HEK293 (cell line): Measurements from ENCODE around the gene DCDC2.

Experiments used
- CTCF ChIP-seq: fragments of 450-650 bp; formaldehyde crosslinking; IDR thresholded peaks from 2 replicates; pipeline ENCODE4 v1.5.1; 2016; ENCODE audit warnings: missing biosample characterization, missing genetic modification characterization
- FEZF1 ChIP-seq: fragments of 450-650 bp; formaldehyde crosslinking; IDR thresholded peaks from 2 replicates; pipeline ENCODE4 v1.5.1; 2016; ENCODE audit warnings: missing biosample characterization, missing genetic modification characterization
- INSM2 ChIP-seq: fragments of 450-650 bp; formaldehyde crosslinking; IDR thresholded peaks from 2 replicates; pipeline ENCODE4 v1.5.1; 2016; ENCODE audit warnings: missing biosample characterization, missing genetic modification characterization
- TCF7L2 ChIP-seq: IDR thresholded peaks from 2 replicates; pipeline ENCODE4 v1.6.1; 2011; ENCODE audit warnings: low read depth, mild to moderate bottlenecking, inconsistent platforms, low read length, moderate library complexity, borderline replicate concordance
- ZBTB1 ChIP-seq: fragments of 450-650 bp; formaldehyde crosslinking; IDR thresholded peaks from 2 replicates; pipeline ENCODE4 v1.5.1; 2016; ENCODE audit warnings: missing biosample characterization, missing genetic modification characterization
- ZBTB11 ChIP-seq: fragments of 450-650 bp; formaldehyde crosslinking; conservative IDR thresholded peaks from 2 replicates; pipeline ENCODE4 v1.5.1; 2016; ENCODE audit warnings: low read depth, missing biosample characterization, missing genetic modification characterization
- ZNF449 ChIP-seq: fragments of 450-650 bp; formaldehyde crosslinking; IDR thresholded peaks from 2 replicates; pipeline ENCODE4 v1.5.1; 2017; ENCODE audit warnings: missing biosample characterization, mild to moderate bottlenecking, missing genetic modification characterization, moderate library complexity
- ZNF639 ChIP-seq: fragments of 450-650 bp; formaldehyde crosslinking; IDR thresholded peaks from 2 replicates; pipeline ENCODE4 v1.5.1; 2016; ENCODE audit warnings: missing biosample characterization, missing genetic modification characterization
- ZNF707 ChIP-seq: fragments of 450-650 bp; formaldehyde crosslinking; IDR thresholded peaks from 2 replicates; pipeline ENCODE4 v1.5.1; 2016; ENCODE audit warnings: missing biosample characterization, missing genetic modification characterization

- no peak for TF ChIP-seq CTCF (tag by site-specific recombination)
- no peak for TF ChIP-seq ZBTB1 (tag by site-specific recombination)
- no peak for TF ChIP-seq ZNF449 (tag by site-specific recombination)
- no peak for TF ChIP-seq ZNF707 (tag by site-specific recombination)
- TF ChIP-seq ZNF639 (tag by site-specific recombination), result no peak
- TF ChIP-seq TCF7L2, result no peak
- no peak for TF ChIP-seq FEZF1 (tag by site-specific recombination)
- no peak for TF ChIP-seq INSM2 (tag by site-specific recombination)
- no peak for TF ChIP-seq ZBTB11
Observed at GRCh38 chr6:24401458-24401857, 43.6 kb upstream of the DCDC2 start.
